WTC11 (cell line): ENCODE measurements around the gene CCDC51. TPM values are rescaled to one million over a fixed set of nuclear protein-coding genes. Genes with fewer than 3 reads are reported as not detected.
A peak's percentile ranks its signal among the peaks of the same experiment; 100 is the strongest.

Source experiments
- CREB1 ChIP-seq: sonication (generic); formaldehyde crosslinking; IDR thresholded peaks from 2 replicates; pipeline ENCODE4 v1.8.0; 2023; ENCODE audit warnings: mild to moderate bottlenecking, missing genetic modification reagents
- CREM ChIP-seq: sonication (generic); formaldehyde crosslinking; IDR thresholded peaks from 2 replicates; pipeline ENCODE4 v1.8.1; 2022; ENCODE audit warnings: mild to moderate bottlenecking, missing genetic modification reagents, moderate library complexity
- E2F4 ChIP-seq: sonication (generic); formaldehyde crosslinking; IDR thresholded peaks from 2 replicates; pipeline ENCODE4 v1.8.1; 2022; ENCODE audit warnings: low read depth, mild to moderate bottlenecking, moderate library complexity, missing genetic modification reagents, borderline replicate concordance
- EMX1 ChIP-seq: fragments of 250-450 bp; sonication (Bioruptor Pico); IDR thresholded peaks from 2 replicates; pipeline ENCODE4 v1.8.0; 2021; ENCODE audit warnings: mild to moderate bottlenecking
- ETV6 ChIP-seq: sonication (generic); formaldehyde crosslinking; IDR thresholded peaks from 2 replicates; pipeline ENCODE4 v1.8.1; 2022; ENCODE audit warnings: mild to moderate bottlenecking, missing genetic modification reagents
- FOXJ3 ChIP-seq: sonication (generic); formaldehyde crosslinking; IDR thresholded peaks from 2 replicates; pipeline ENCODE4 v1.9.0; 2021; ENCODE audit warnings: missing genetic modification reagents, mild to moderate bottlenecking, borderline replicate concordance
- FOXK1 ChIP-seq: sonication (generic); formaldehyde crosslinking; IDR thresholded peaks from 2 replicates; pipeline ENCODE4 v1.8.0; 2022; ENCODE audit warnings: mild to moderate bottlenecking, moderate library complexity, missing genetic modification reagents
- GRHL2 ChIP-seq: fragments of 250-450 bp; sonication (Bioruptor Pico); IDR thresholded peaks from 2 replicates; pipeline ENCODE4 v1.8.0; 2022; ENCODE audit warnings: mild to moderate bottlenecking, moderate library complexity; ENCODE audit not compliant: insufficient replicate concordance, severe bottlenecking
- MAX ChIP-seq: sonication (generic); formaldehyde crosslinking; IDR thresholded peaks from 2 replicates; pipeline ENCODE4 v1.8.0; 2022; ENCODE audit warnings: mild to moderate bottlenecking, missing genetic modification reagents
- NFYB ChIP-seq: sonication (generic); formaldehyde crosslinking; conservative IDR thresholded peaks from 2 replicates; pipeline ENCODE4 v1.8.0; 2022; ENCODE audit warnings: low read depth, missing genetic modification reagents
- OVOL2 ChIP-seq: fragments of 250-450 bp; sonication (Bioruptor Pico); IDR thresholded peaks from 2 replicates; pipeline ENCODE4 v1.9.0; 2021; ENCODE audit warnings: mild to moderate bottlenecking, borderline replicate concordance
- SMAD4 ChIP-seq: sonication (generic); formaldehyde crosslinking; IDR thresholded peaks from 2 replicates; pipeline ENCODE4 v1.8.0; 2022; ENCODE audit warnings: mild to moderate bottlenecking, missing genetic modification reagents
- TEAD1 ChIP-seq: sonication (generic); formaldehyde crosslinking; IDR thresholded peaks from 2 replicates; pipeline ENCODE4 v1.8.0; 2022; ENCODE audit warnings: mild to moderate bottlenecking, missing genetic modification reagents
- TEAD4 ChIP-seq: sonication (generic); formaldehyde crosslinking; IDR thresholded peaks from 2 replicates; pipeline ENCODE4 v1.8.0; 2022; ENCODE audit warnings: mild to moderate bottlenecking, missing genetic modification reagents
- USF1 ChIP-seq: sonication (generic); formaldehyde crosslinking; IDR thresholded peaks from 2 replicates; pipeline ENCODE4 v1.8.0; 2022; ENCODE audit warnings: mild to moderate bottlenecking, missing genetic modification reagents
- ZNF121 ChIP-seq: sonication (generic); formaldehyde crosslinking; IDR thresholded peaks from 2 replicates; pipeline ENCODE4 v1.8.0; 2023; ENCODE audit warnings: missing genetic modification reagents
- ZNF138 ChIP-seq: sonication (generic); formaldehyde crosslinking; conservative IDR thresholded peaks from 2 replicates; pipeline ENCODE4 v1.8.1; 2022; ENCODE audit warnings: mild to moderate bottlenecking, moderate library complexity, missing genetic modification reagents
- ZNF219 ChIP-seq: sonication (generic); formaldehyde crosslinking; IDR thresholded peaks from 2 replicates; pipeline ENCODE4 v1.8.0; 2023; ENCODE audit warnings: missing genetic modification reagents, mild to moderate bottlenecking, borderline replicate concordance
- ZNF317 ChIP-seq: sonication (generic); formaldehyde crosslinking; IDR thresholded peaks from 2 replicates; pipeline ENCODE4 v1.8.1; 2023; ENCODE audit warnings: low read depth, mild to moderate bottlenecking, moderate library complexity, missing genetic modification reagents, borderline replicate concordance
- ZNF416 ChIP-seq: fragments of 250-450 bp; sonication (Bioruptor Pico); IDR thresholded peaks from 2 replicates; pipeline ENCODE4 v1.9.0; 2021; ENCODE audit warnings: mild to moderate bottlenecking, inconsistent platforms
- ZNF425 ChIP-seq: fragments of 250-450 bp; sonication (Bioruptor Pico); conservative IDR thresholded peaks from 2 replicates; pipeline ENCODE4 v1.9.0; 2021; ENCODE audit warnings: mild to moderate bottlenecking
- total RNA-seq: library from RNA; stranded (reverse); gene quantifications from 3 replicates; pipeline ENCODE4 v1.2.3, GENCODE V29; 2021
- TF ChIP-seq, protein P1 (sequence below): fragments of 250-450 bp; sonication (Bioruptor Pico); IDR thresholded peaks from 2 replicates; pipeline ENCODE4 v1.9.0; 2021; ENCODE audit warnings: mild to moderate bottlenecking

CCDC51 gene
- total RNA-seq, 1 experiment from 2014 or later = 25.1 TPM

DNA sequence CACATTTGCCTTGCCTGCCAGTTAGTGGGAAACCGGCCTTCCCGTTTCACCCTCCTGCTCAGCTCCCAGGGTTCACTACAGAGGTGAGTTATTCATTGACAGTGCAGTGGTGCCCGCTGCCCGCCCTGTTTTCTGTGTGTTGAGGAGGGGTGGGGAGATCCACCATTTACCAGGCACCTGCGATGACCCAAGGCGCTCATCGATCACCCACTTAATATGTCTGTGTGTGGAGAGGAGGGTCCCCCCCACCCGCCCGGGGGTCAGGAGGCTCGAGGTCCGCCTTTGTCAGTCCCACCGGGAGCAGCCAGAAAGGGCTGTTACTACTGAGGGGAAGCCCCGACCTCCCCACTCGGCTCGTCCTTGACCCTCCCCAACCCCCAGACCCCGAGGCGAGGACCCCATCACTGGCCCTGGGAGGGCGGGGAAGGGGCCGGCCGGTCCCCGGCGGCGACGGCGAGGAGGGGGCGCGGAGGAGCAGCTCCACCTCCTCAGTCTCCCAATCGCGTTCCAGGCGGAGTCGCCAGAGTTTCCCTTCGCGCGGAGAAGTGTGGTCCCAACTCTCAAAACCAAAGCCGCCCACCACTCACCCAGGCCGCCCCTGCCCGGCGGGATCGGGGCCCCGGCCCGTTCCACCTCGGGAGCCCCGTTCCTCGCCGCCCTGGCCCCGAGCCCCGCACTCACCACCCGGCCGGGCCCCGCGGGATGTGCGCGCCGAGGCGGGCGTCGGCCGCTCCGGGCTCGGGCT is 11.2 kb downstream of the CCDC51 start (continued):
- TF ChIP-seq, protein P1, sequence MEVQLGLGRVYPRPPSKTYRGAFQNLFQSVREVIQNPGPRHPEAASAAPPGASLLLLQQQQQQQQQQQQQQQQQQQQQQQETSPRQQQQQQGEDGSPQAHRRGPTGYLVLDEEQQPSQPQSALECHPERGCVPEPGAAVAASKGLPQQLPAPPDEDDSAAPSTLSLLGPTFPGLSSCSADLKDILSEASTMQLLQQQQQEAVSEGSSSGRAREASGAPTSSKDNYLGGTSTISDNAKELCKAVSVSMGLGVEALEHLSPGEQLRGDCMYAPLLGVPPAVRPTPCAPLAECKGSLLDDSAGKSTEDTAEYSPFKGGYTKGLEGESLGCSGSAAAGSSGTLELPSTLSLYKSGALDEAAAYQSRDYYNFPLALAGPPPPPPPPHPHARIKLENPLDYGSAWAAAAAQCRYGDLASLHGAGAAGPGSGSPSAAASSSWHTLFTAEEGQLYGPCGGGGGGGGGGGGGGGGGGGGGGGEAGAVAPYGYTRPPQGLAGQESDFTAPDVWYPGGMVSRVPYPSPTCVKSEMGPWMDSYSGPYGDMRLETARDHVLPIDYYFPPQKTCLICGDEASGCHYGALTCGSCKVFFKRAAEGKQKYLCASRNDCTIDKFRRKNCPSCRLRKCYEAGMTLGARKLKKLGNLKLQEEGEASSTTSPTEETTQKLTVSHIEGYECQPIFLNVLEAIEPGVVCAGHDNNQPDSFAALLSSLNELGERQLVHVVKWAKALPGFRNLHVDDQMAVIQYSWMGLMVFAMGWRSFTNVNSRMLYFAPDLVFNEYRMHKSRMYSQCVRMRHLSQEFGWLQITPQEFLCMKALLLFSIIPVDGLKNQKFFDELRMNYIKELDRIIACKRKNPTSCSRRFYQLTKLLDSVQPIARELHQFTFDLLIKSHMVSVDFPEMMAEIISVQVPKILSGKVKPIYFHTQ (CRISPR knock-in tag) = no peak
- TF ChIP-seq USF1 (CRISPR knock-in tag) (no peak), ZNF416 (CRISPR knock-in tag) (0 out of 2 replicates have a peak, but pooled peaks have one; percentile 18), FOXJ3 (CRISPR knock-in tag) (no peak), ZNF317 (CRISPR knock-in tag) (peak; percentile 25; the same call in 1 of the 2 replicates), GRHL2 (CRISPR knock-in tag) (no peak), MAX (CRISPR knock-in tag) (no peak; the same call in 1 of the 2 replicates), ETV6 (peak; percentile 44; the same call in 1 of the 2 replicates), SMAD4 (CRISPR knock-in tag) (no peak), ZNF121 (CRISPR knock-in tag) (no peak), OVOL2 (CRISPR knock-in tag) (no peak), FOXK1 (no peak), ZNF219 (no peak), CREB1 (no peak), ZNF425 (no peak), TEAD4 (CRISPR knock-in tag) (no peak), TEAD1 (CRISPR knock-in tag) (0 out of 2 replicates have a peak, but pooled peaks have one; percentile 16), NFYB (CRISPR knock-in tag) (no peak), EMX1 (CRISPR knock-in tag) (no peak), ZNF138 (CRISPR knock-in tag) (0 out of 2 replicates have a peak, but pooled peaks have one; percentile 9), CREM (CRISPR knock-in tag) (no peak), E2F4 (CRISPR knock-in tag) (no peak)
- TF ChIP-seq, all 79 proteins: peak for 9
